Erythroblast (primary cell): ENCODE data around the gene ME3.

Experiments used
- GATA1 ChIP-seq: IDR thresholded peaks from 2 replicates; pipeline ENCODE4 v1.6.1; 2011; ENCODE audit warnings: low read depth, mild to moderate bottlenecking, control low read depth, low read length, moderate library complexity
- POLR2A ChIP-seq: IDR thresholded peaks from 2 replicates; pipeline ENCODE4 v1.6.1; 2011; ENCODE audit warnings: mild to moderate bottlenecking, low read length

- no peak for TF ChIP-seq POLR2A
- no peak for TF ChIP-seq GATA1
Observed at GRCh38 chr11:86431258-86431657, 241.2 kb downstream of the ME3 start.
